ENCODE data around the gene KIF5A. TPM values are rescaled to one million over a fixed set of nuclear protein-coding genes. Genes with fewer than 3 reads are reported as not detected.

The KIF5A gene
- total RNA-seq, 2 experiments from 2014 or later = 1.2 to 1.3 TPM

GRCh38 chr12:57552835-57553313 is 3.0 kb downstream of the KIF5A start:
- DNase-seq (no peak), ATAC-seq (no peak)
- H3K4me3 Mint-ChIP-seq = no peak overlapping the region
- no peaks in the 10 kb centered on the region for H3K36me3 Mint-ChIP-seq (ENCODE audit: low read depth)
- intact Hi-C loops (cut with micrococcal nuclease) = no loop called here
- POLR2A ChIA-PET = interaction anchor here (1.1 kb wide), 1 partner anchor 14 kb away, joined by 3 read pairs; no protein-coding TSS in a partner anchor
- no peaks in the 10 kb centered on the region for H3K9me3 Mint-ChIP-seq
- CTCF ChIA-PET = interaction anchor here (0.9 to 2.8 kb wide), 2 partner anchors 30 to 69 kb away, joined by 3 to 16 read pairs; no protein-coding TSS in a partner anchor
- H3K4me1 Mint-ChIP-seq (ENCODE audit: low read depth) = peaks cover 12% of the 10 kb centered on the region
- H3K27ac Mint-ChIP-seq = no peak overlapping the region
- peaks cover 4% of the 10 kb centered on the region for H3K27me3 Mint-ChIP-seq
- no peak for TF ChIP-seq CTCF (IDR thresholded peaks at IDR 0.05)

- Mint-ChIP-seq H3K4me1 (ENCODE audit: low read depth) (peaks cover 11% of the 10 kb centered on the region), H3K36me3 (ENCODE audit: low read depth) (no peaks in the 10 kb centered on the region), H3K9me3 (no peaks in the 10 kb centered on the region), H3K27ac (no peak overlapping the region), H3K27me3 (peaks cover 3% of the 10 kb centered on the region), H3K4me3 (no peak overlapping the region)
- intact Hi-C loops (cut with micrococcal nuclease) = no loop called here
- no peak for TF ChIP-seq CTCF (IDR thresholded peaks at IDR 0.05)
- ChIA-PET POLR2A (interaction anchor here (1.1 kb wide), 1 partner anchor 15 kb away, joined by 3 read pairs; no protein-coding TSS in a partner anchor), CTCF (interaction anchor here (0.9 to 2.8 kb wide), 3 partner anchors 29 to 95 kb away, joined by 3 to 16 read pairs (median 3); no protein-coding TSS in a partner anchor)
- no peak for ATAC-seq
- DNase-seq = no peak
These were observed 3.7 kb downstream of the KIF5A start for GRCh38 chr12:57553343-57554202.

GRCh38 chr12:57554453-57554852 is 4.6 kb downstream of the KIF5A start:
- Mint-ChIP-seq H3K9me3 (no peaks in the 10 kb centered on the region), H3K27ac (no peak overlapping the region), H3K36me3 (ENCODE audit: low read depth) (no peaks in the 10 kb centered on the region), H3K27me3 (peaks cover 2% of the 10 kb centered on the region), H3K4me3 (no peak overlapping the region), H3K4me1 (ENCODE audit: low read depth) (peaks cover 5% of the 10 kb centered on the region)
- ATAC-seq (no peak), DNase-seq (no peak)
- CTCF ChIA-PET = interaction anchor here (1.0 kb wide), 1 partner anchor 96 kb away, joined by 3 read pairs; no protein-coding TSS in a partner anchor
- TF ChIP-seq CTCF (IDR thresholded peaks at IDR 0.05) = no peak
- POLR2A ChIA-PET = no interaction called here
- intact Hi-C loops (cut with micrococcal nuclease) = no loop called here

- ChIA-PET CTCF (interaction anchor here (1.0 to 1.4 kb wide), 2 partner anchors 29 to 96 kb away, joined by 3 read pairs; no protein-coding TSS in a partner anchor), POLR2A (no interaction called here)
- Mint-ChIP-seq H3K36me3 (ENCODE audit: low read depth) (no peaks in the 10 kb centered on the region), H3K27me3 (peaks cover 2% of the 10 kb centered on the region), H3K4me1 (ENCODE audit: low read depth) (peaks cover 4% of the 10 kb centered on the region), H3K4me3 (no peak overlapping the region), H3K27ac (no peak overlapping the region), H3K9me3 (no peaks in the 10 kb centered on the region)
- ATAC-seq = no peak
- no peak for DNase-seq
- intact Hi-C loops (cut with micrococcal nuclease) = no loop called here
- TF ChIP-seq CTCF (IDR thresholded peaks at IDR 0.05) = no peak
These were observed 5.1 kb downstream of the KIF5A start for GRCh38 chr12:57554897-57555296.

- ChIA-PET CTCF (interaction anchor here (1.1 kb wide), 1 partner anchor 24 kb away, joined by 6 read pairs; no protein-coding TSS in a partner anchor), POLR2A (no interaction called here)
- TF ChIP-seq CTCF (IDR thresholded peaks at IDR 0.05) = no peak
These were observed 9.0 kb downstream of the KIF5A start for GRCh38 chr12:57558864-57559263.

More at GRCh38 chr12:57558864-57559263, 9.0 kb downstream of the KIF5A start:
- Mint-ChIP-seq H3K27me3 (no peaks in the 10 kb centered on the region), H3K4me1 (ENCODE audit: low read depth) (no peaks in the 10 kb centered on the region), H3K9me3 (no peaks in the 10 kb centered on the region), H3K36me3 (ENCODE audit: low read depth) (no peaks in the 10 kb centered on the region), H3K27ac (no peak overlapping the region), H3K4me3 (no peak overlapping the region)
- DNase-seq (no peak), ATAC-seq (no peak)
- intact Hi-C loops (cut with micrococcal nuclease) = no loop called here

Measured in activated CD8-positive, alpha-beta T cell treated with anti-CD3 and anti-CD28 coated beads for 36 hours (primary cell).